RWPE1 (cell line): Measurements from ENCODE around the gene SESN2.

Experiments used
- CTCF ChIA-PET: fragments of 350-600 bp; sonication (Branson Sonifier 250); formaldehyde crosslinking; extraction: SDS; loops from one replicate; lab custom pipeline; 2021; lab: Yijun Ruan, JAX
- POLR2A ChIA-PET: fragments of 400-600 bp; formaldehyde crosslinking; extraction: SDS; loops from one replicate; lab custom pipeline; 2020; ENCODE audit warnings: antibody characterized with exemption; ENCODE audit not compliant: low non-redundant PET; lab: Yijun Ruan, JAX
- DNase-seq: peaks from one replicate; pipeline ENCODE4 v3.0.0; 2012; ENCODE audit warnings: low spot score
- H3K27ac ChIP-seq: fragments of 450-650 bp; 2 replicates; pipeline ENCODE4 v1.5.1; 2017
- TF ChIP-seq, protein P1 (sequence below): fragments of 450-650 bp; conservative IDR thresholded peaks from 2 replicates; pipeline ENCODE4 v1.5.1; 2017; ENCODE audit warnings: low read depth, mild to moderate bottlenecking

The SESN2 gene

DNA sequence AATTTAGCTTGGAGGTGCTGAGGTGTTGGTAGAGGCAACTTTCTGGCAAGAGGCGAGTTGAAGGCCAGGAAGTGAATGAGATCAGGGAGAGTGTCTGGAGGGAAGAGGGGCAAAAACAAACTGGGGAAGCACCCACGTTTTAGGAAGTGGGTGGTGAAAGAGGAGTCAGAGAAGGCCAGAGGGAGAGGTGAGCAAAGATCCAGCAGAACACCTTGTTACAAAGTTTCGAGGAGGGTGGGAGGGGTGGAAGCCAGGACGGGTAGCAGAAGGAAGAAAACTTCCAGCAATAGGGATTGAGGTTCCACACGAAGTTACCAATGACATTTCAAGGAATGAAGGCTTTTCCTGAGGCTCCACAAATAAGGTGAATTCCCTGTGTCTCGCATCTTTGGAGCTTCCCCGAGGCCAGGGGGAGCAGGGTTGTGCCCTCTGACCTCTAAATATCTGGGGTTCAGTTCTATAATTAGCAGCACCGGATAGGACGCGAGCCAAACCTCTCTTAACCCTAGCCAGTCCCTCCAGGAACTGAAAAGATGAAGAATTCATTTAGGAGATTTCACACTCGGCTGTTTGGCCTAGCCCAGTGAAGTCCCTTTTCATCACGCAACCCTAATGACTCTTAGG is 578 bp upstream of the SESN2 start:
- ChIA-PET CTCF (interaction anchor here (1.7 kb wide), 1 partner anchor 10 kb away, joined by 8 read pairs; no protein-coding TSS in a partner anchor), POLR2A (interaction anchor here (0.5 kb wide), 1 partner anchor 24 kb away, joined by 3 read pairs; no protein-coding TSS in a partner anchor)
- H3K27ac ChIP-seq: peak overlapping the region; percentile 93
- TF ChIP-seq, protein P1, sequence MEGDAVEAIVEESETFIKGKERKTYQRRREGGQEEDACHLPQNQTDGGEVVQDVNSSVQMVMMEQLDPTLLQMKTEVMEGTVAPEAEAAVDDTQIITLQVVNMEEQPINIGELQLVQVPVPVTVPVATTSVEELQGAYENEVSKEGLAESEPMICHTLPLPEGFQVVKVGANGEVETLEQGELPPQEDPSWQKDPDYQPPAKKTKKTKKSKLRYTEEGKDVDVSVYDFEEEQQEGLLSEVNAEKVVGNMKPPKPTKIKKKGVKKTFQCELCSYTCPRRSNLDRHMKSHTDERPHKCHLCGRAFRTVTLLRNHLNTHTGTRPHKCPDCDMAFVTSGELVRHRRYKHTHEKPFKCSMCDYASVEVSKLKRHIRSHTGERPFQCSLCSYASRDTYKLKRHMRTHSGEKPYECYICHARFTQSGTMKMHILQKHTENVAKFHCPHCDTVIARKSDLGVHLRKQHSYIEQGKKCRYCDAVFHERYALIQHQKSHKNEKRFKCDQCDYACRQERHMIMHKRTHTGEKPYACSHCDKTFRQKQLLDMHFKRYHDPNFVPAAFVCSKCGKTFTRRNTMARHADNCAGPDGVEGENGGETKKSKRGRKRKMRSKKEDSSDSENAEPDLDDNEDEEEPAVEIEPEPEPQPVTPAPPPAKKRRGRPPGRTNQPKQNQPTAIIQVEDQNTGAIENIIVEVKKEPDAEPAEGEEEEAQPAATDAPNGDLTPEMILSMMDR: no peak
- DNase-seq: no peak

- ChIA-PET POLR2A (interaction anchor here (0.6 to 1.0 kb wide), 4 partner anchors 11 to 109 kb away, joined by 3 to 7 read pairs (median 3); no protein-coding TSS in a partner anchor), CTCF (interaction anchor here (0.5 to 1.5 kb wide), 2 partner anchors 10 to 12 kb away, joined by 3 to 14 read pairs; no protein-coding TSS in a partner anchor)
- TF ChIP-seq, protein P1: no peak
- peak; percentile 63 for DNase-seq
- H3K27ac ChIP-seq: peak overlapping the region; percentile 93
Observed at GRCh38 chr1:28259934-28260802, 850 bp downstream of the SESN2 start.

- ChIA-PET CTCF (interaction anchor here (0.5 to 1.5 kb wide), 2 partner anchors 9 to 12 kb away, joined by 3 to 14 read pairs; no protein-coding TSS in a partner anchor), POLR2A (interaction anchor here (0.9 kb wide), 1 partner anchor 11 kb away, joined by 3 read pairs; no protein-coding TSS in a partner anchor)
- peak overlapping the region; percentile 93 for H3K27ac ChIP-seq
Observed at GRCh38 chr1:28260803-28261174, 1.5 kb downstream of the SESN2 start.

GRCh38 chr1:28264897-28265296 is 5.6 kb downstream of the SESN2 start:
- H3K27ac ChIP-seq: peak overlapping the region; percentile 40
- TF ChIP-seq, protein P1: no peak
- ChIA-PET POLR2A (no interaction called here), CTCF (no interaction called here)
- no peak for DNase-seq

More at GRCh38 chr1:28260803-28261174, 1.5 kb downstream of the SESN2 start:
- no peak for DNase-seq
- TF ChIP-seq, protein P1: no peak

DNA sequence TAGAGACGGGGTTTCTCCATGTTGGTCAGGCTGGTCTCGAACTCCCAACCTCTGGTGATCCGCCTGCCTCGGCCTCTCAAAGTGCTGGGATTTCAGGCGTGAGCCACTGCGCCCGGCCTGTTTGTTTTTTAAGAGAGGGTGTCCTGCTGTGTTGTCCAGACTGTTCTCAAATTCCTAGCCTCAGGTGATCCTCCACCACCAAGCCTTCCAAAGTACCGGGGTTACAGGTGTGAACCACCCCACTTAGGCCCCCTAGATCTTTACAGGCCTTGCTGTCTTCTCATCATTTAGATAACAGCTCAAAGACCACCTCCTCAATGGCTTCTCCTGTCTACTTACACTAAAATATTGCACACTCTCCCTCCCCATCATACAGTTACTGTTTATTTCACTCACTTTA is 6.3 kb downstream of the SESN2 start:
- peak overlapping the region; percentile 40 for H3K27ac ChIP-seq
- no peak for DNase-seq
- TF ChIP-seq, protein P1: no peak
- ChIA-PET CTCF (no interaction called here), POLR2A (no interaction called here)

- POLR2A ChIA-PET: interaction anchor here (0.6 kb wide), 1 partner anchor 55 kb away, joined by 8 read pairs; no protein-coding TSS in a partner anchor
- TF ChIP-seq, protein P1: no peak
- peak overlapping the region; percentile 41 for H3K27ac ChIP-seq
- CTCF ChIA-PET: no interaction called here
- DNase-seq: no peak
Observed at GRCh38 chr1:28266920-28267322, 7.6 kb downstream of the SESN2 start.
